RWPE1 (cell line): Measurements from ENCODE around the gene CMC1.

Experiments
- CTCF ChIA-PET: fragments of 350-600 bp; sonication (Branson Sonifier 250); formaldehyde crosslinking; extraction: SDS; loops from one replicate; lab custom pipeline; 2021; lab: Yijun Ruan, JAX
- POLR2A ChIA-PET: fragments of 400-600 bp; formaldehyde crosslinking; extraction: SDS; loops from one replicate; lab custom pipeline; 2020; ENCODE audit warnings: antibody characterized with exemption; ENCODE audit not compliant: low non-redundant PET; lab: Yijun Ruan, JAX
- DNase-seq: peaks from one replicate; pipeline ENCODE4 v3.0.0; 2012; ENCODE audit warnings: low spot score
- H3K27ac ChIP-seq: fragments of 450-650 bp; 2 replicates; pipeline ENCODE4 v1.5.1; 2017
- TF ChIP-seq, protein P1 (sequence below): fragments of 450-650 bp; conservative IDR thresholded peaks from 2 replicates; pipeline ENCODE4 v1.5.1; 2017; ENCODE audit warnings: low read depth, mild to moderate bottlenecking

The CMC1 gene

DNA sequence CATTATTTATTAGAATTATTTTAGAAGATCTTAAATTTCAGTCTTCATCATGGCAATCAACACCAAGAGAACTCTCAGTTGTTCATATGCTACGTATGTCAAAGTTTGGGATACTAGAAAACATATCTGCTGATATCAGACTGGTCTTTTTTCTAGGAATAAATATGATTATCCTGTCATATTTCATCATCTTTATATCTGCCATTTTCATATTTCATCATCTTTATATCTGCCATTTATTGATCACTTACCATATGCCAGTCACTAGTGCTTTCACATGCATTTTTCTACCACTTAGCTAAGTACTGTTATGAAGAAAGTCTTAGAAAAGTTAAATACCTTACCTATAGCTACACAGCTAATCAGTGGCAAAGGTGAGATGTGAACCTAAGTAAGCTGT is 104.3 kb downstream of the CMC1 start:
- ChIA-PET POLR2A (no interaction called here), CTCF (no interaction called here)
- TF ChIP-seq, protein P1, sequence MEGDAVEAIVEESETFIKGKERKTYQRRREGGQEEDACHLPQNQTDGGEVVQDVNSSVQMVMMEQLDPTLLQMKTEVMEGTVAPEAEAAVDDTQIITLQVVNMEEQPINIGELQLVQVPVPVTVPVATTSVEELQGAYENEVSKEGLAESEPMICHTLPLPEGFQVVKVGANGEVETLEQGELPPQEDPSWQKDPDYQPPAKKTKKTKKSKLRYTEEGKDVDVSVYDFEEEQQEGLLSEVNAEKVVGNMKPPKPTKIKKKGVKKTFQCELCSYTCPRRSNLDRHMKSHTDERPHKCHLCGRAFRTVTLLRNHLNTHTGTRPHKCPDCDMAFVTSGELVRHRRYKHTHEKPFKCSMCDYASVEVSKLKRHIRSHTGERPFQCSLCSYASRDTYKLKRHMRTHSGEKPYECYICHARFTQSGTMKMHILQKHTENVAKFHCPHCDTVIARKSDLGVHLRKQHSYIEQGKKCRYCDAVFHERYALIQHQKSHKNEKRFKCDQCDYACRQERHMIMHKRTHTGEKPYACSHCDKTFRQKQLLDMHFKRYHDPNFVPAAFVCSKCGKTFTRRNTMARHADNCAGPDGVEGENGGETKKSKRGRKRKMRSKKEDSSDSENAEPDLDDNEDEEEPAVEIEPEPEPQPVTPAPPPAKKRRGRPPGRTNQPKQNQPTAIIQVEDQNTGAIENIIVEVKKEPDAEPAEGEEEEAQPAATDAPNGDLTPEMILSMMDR: no peak

DNA sequence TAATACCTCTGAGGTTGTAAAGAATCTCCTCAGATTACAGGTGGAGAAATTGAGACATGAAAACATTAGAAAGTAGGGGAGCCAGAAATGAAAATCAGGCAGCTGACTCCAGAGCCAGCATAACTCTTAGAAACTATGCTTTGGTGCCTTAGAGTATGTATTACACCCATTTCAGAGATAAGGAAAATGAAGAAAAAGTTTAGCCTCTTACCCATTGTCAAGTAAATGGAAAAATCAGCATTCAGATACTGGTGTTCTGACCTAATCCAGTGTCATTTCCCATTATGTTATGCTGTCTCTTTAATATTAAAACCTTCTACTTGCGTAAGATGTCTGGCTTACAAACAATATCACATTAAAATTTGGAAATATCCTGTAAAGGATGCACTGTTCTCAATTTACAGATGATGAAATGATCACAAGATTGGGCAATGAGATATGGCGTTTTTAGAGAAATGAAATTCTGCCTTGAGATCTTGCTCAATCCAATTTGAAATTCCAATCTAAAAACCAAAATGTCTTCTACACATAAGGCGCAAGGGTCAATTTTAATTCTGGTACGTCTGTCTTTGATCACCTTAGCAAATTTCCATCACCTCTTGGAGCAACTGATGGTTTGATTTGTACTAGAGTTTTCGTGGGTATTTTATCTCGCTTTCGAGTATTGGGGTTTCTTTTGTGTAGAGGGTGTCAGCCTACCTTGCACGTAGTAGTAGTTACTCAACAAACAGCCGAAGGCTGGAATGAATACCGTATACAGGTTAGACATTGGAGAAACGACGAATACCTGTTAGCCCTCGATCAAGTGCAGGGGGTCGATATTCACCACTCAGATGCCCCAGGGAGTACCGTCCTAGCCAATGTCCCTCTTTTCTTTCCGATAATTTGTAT is 106.2 kb downstream of the CMC1 start:
- TF ChIP-seq, protein P1: no peak
- ChIA-PET CTCF (no interaction called here), POLR2A (no interaction called here)
- DNase-seq: peak; percentile 4
- peak overlapping the region; percentile 100 for H3K27ac ChIP-seq

More for the DNA sequence above, 104.3 kb downstream of the CMC1 start:
- DNase-seq: no peak
- no peak overlapping the region for H3K27ac ChIP-seq

DNA sequence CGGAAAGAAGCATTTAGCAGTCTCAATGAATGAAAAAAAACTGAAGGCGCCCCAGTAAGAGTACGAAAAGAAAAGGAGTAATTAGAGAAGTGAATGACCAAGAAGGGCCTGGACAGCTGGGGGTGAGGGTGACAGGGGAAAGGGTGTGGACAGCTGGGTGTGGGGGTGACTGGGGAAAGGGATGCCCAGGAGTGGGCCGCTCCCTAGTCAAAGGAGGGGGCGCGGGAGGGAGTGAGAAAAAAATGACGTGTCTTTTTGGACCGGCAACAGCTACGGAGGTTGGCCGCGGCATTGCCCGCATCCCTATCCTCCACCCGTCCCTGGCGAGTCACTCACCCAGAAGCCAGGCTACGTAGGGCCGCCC is 106.8 kb downstream of the CMC1 start:
- POLR2A ChIA-PET: interaction anchor here (0.6 kb wide), 1 partner anchor 1340 kb away, joined by 4 read pairs; no protein-coding TSS in a partner anchor
- no peak for DNase-seq
- H3K27ac ChIP-seq: peak overlapping the region; percentile 100
- CTCF ChIA-PET: interaction anchor here (0.6 to 0.7 kb wide), 2 partner anchors 1261 to 1726 kb away, joined by 4 to 8 read pairs; no protein-coding TSS in a partner anchor
- TF ChIP-seq, protein P1: no peak

DNA sequence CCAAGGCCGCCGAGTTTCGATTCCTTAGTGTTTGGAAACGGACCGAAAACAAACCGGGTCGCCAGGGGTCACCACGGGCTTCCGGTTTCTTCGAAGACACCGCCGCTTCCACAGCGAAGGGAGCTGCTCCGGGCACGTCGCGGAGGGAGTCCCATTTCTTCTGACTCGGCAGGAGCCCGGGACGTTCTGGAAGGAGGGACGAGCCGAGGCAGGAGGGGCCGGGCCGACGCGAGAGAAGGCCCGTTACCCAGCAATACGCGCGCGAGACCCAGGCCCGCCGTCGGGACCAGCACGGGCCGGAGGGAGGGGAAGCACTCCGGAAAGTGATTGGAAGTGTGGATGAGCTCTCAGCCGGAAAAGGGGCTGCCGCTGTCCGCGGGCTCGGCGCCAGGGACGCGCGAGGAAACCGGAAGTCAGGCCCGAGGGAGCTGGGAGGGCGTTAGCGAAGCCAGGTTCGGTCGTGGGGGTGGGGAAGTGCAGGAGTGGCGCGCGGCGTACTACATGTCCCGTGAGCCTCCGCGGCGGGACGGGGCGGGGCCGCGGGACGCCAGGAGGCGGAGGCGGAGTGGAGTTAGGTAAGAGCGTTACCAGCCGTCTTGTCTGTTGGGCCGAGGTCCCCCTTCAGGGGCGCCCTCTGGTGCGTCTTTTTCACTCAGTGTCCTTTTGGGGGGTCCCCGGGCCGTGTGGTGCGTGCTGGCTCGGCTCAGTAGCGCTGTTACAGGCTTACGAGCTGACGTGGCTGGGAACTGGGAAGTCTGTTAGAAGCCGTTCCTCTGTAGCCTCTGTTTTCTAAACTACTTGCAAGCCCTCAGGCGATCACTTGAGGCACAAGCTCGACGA is 107.4 kb downstream of the CMC1 start, which contains the start of the genes AZI2 and ZCWPW2:
Gene AZI2, minus strand, starts transcription at position 196 of the 840 bp plus-strand sequence. CDS start 8,207 bp downstream, outside the sequence.
Gene ZCWPW2, plus strand, starts transcription at position 93 of the 840 bp plus-strand sequence. CDS start 64,348 bp downstream, outside the sequence.
- POLR2A ChIA-PET: interaction anchor here (0.6 kb wide), 1 partner anchor 1340 kb away, joined by 4 read pairs; no protein-coding TSS in a partner anchor
- CTCF ChIA-PET: interaction anchor here (0.6 to 0.7 kb wide), 2 partner anchors 1262 to 1725 kb away, joined by 4 to 8 read pairs; no protein-coding TSS in a partner anchor
- TF ChIP-seq, protein P1: no peak; the same call in 1 of the 2 replicates
- H3K27ac ChIP-seq: peak within 1 kb of the TSS; percentile 100
- DNase-seq: peak; percentile 69

DNA sequence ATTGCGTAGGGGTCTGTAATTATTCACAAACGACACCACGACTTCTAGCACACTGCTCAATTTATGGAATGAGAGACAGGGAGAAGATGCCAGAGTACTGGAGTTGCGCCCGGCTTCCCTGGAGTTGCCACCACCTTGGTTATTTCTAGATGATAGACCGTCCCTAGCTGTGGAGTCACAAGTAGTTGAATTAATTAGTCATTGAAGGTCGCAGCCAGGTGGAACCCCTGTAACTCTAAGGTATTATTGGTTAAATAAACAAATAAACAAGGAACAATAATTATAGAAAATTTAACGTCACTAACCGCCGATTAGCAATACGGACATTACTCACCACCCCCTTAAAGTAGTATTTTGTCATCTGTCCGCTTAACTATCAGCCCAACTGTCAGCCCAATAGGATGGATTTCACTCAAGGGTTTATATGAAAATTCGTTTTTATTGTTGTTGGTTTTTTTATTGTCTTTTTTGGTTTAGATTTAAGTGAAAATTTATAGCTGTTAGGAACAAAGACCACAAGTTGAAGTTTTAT is 108.1 kb downstream of the CMC1 start:
- ChIA-PET CTCF (no interaction called here), POLR2A (no interaction called here)
- TF ChIP-seq, protein P1: no peak
- DNase-seq: peak; percentile 8
- H3K27ac ChIP-seq: peak overlapping the region; percentile 100
